Osteocyte (in vitro differentiated cells): ENCODE measurements around the gene CPZ. TPM values are rescaled to one million over a fixed set of nuclear protein-coding genes. Genes with fewer than 3 reads are reported as not detected.
"Not testable (repeated sequence)": the region's sequence is repeated elsewhere in the genome, so short reads cannot be mapped to it uniquely, and the experiment has no call there.

Source experiments
- DNase-seq: peaks from one replicate; pipeline ENCODE4 v3.0.0; 2021; ENCODE audit warnings: mixed read lengths; ENCODE audit not compliant: unreplicated experiment; ENCODE audit errors: extremely low spot score
- H3K27ac Mint-ChIP-seq: one replicate; pipeline ENCODE4 v1.8.0; 2021; ENCODE audit warnings: mild to moderate bottlenecking, mixed read lengths; ENCODE audit not compliant: unreplicated experiment
- H3K27me3 Mint-ChIP-seq: one replicate; pipeline ENCODE4 v1.8.0; 2021; ENCODE audit warnings: mixed read lengths; ENCODE audit not compliant: unreplicated experiment
- H3K36me3 Mint-ChIP-seq: one replicate; pipeline ENCODE4 v1.8.0; 2021; ENCODE audit warnings: mixed read lengths; ENCODE audit not compliant: unreplicated experiment
- H3K4me1 Mint-ChIP-seq: one replicate; pipeline ENCODE4 v1.8.0; 2021; ENCODE audit warnings: mixed read lengths; ENCODE audit not compliant: unreplicated experiment
- H3K4me3 Mint-ChIP-seq: one replicate; pipeline ENCODE4 v1.8.0; 2021; ENCODE audit warnings: mild to moderate bottlenecking, moderate library complexity, mixed read lengths; ENCODE audit not compliant: unreplicated experiment
- H3K9me3 Mint-ChIP-seq: one replicate; pipeline ENCODE4 v1.8.0; 2021; ENCODE audit warnings: mixed read lengths; ENCODE audit not compliant: unreplicated experiment
- CTCF ChIP-seq: fragments of 200-600 bp; sonication (generic); IDR thresholded peaks from 2 replicates; pipeline ENCODE4 v1.5.0; 2021; ENCODE audit warnings: antibody characterized with exemption, mild to moderate bottlenecking, moderate library complexity
- total RNA-seq: library from RNA; stranded (reverse); gene quantifications from 2 replicates; pipeline ENCODE4 v1.2.1, GENCODE V29; 2021

Gene CPZ
- total RNA-seq, 1 donor from 2014 or later = 10.7 TPM

GRCh38 chr4:8618961-8619720 is 26.6 kb downstream of the CPZ start:
- no peak for TF ChIP-seq CTCF
- Mint-ChIP-seq H3K27ac (no peak overlapping the region), H3K36me3 (no peaks in the 10 kb centered on the region), H3K27me3 (no peaks in the 10 kb centered on the region), H3K4me3 (no peak overlapping the region), H3K9me3 (no peaks in the 10 kb centered on the region), H3K4me1 (no peaks in the 10 kb centered on the region)
- no peak for DNase-seq

- H3K36me3 Mint-ChIP-seq, H3K4me3 Mint-ChIP-seq, H3K9me3 Mint-ChIP-seq: not testable (repeated sequence)
Measured at GRCh38 chr4:8621135-8621534, 28.6 kb downstream of the CPZ start.

GRCh38 chr4:8624601-8625272 is 32.2 kb downstream of the CPZ start:
- not testable (repeated sequence) for H3K27me3 Mint-ChIP-seq, DNase-seq, H3K9me3 Mint-ChIP-seq, H3K4me3 Mint-ChIP-seq, H3K4me1 Mint-ChIP-seq, H3K36me3 Mint-ChIP-seq, H3K27ac Mint-ChIP-seq

More at GRCh38 chr4:8621135-8621534, 28.6 kb downstream of the CPZ start:
- not testable (repeated sequence) for H3K4me1 Mint-ChIP-seq, DNase-seq, H3K27ac Mint-ChIP-seq, H3K27me3 Mint-ChIP-seq

GRCh38 chr4:8630240-8630905 is 37.8 kb downstream of the CPZ start:
- H3K27ac Mint-ChIP-seq, H3K4me1 Mint-ChIP-seq, H3K27me3 Mint-ChIP-seq, DNase-seq, H3K4me3 Mint-ChIP-seq, H3K36me3 Mint-ChIP-seq, H3K9me3 Mint-ChIP-seq: not testable (repeated sequence)

- H3K4me3 Mint-ChIP-seq, H3K27ac Mint-ChIP-seq, H3K4me1 Mint-ChIP-seq, H3K27me3 Mint-ChIP-seq, H3K36me3 Mint-ChIP-seq, DNase-seq, H3K9me3 Mint-ChIP-seq: not testable (repeated sequence)
Measured at GRCh38 chr4:8631896-8632295, 39.3 kb downstream of the CPZ start.

GRCh38 chr4:8634773-8635172 is 42.2 kb downstream of the CPZ start:
- peaks cover 14% of the 10 kb centered on the region for H3K27me3 Mint-ChIP-seq
- H3K9me3 Mint-ChIP-seq, DNase-seq, H3K4me1 Mint-ChIP-seq, H3K36me3 Mint-ChIP-seq, H3K27ac Mint-ChIP-seq, H3K4me3 Mint-ChIP-seq: not testable (repeated sequence)

- H3K27me3 Mint-ChIP-seq = peaks cover 18% of the 10 kb centered on the region
Measured at GRCh38 chr4:8635897-8636554, 43.5 kb downstream of the CPZ start.

More at GRCh38 chr4:8635897-8636554, 43.5 kb downstream of the CPZ start:
- not testable (repeated sequence) for H3K4me1 Mint-ChIP-seq, H3K36me3 Mint-ChIP-seq, H3K4me3 Mint-ChIP-seq, H3K9me3 Mint-ChIP-seq, H3K27ac Mint-ChIP-seq, DNase-seq
